ENCODE results near the gene FGF14. TPM values are rescaled to one million over a fixed set of nuclear protein-coding genes. Genes with fewer than 3 reads are reported as not detected.

The FGF14 gene
- polyA plus RNA-seq, 1 donor (not counting 4 experiments of a cell fraction or from before 2014, with no cell fraction given): 0.09 TPM

GRCh38 chr13:102225892-102226291 is 176.0 kb downstream of the FGF14 start:
- H3K36me3 ChIP-seq (ENCODE audit: control insufficient read depth in 2 of 2, extremely low read depth in 1 of 2, insufficient read depth in 2 of 2, low read length in 2 of 2): no peaks in the 10 kb centered on the region
- H3K4me1 ChIP-seq (ENCODE audit: control insufficient read depth, extremely low read depth, insufficient read depth, low read length): no peaks in the 10 kb centered on the region
- DNase-seq (ENCODE audit: low read depth, low spot score) (no peak), FAIRE-seq (no peak)
- H3K79me2 ChIP-seq (ENCODE audit: control insufficient read depth, insufficient read depth, low read length): no peaks in the 10 kb centered on the region
- dilution Hi-C loops (cut with MboI; ENCODE audit: extremely low pct_ligation_motif_present, low sequenced_read_pairs): no loop called here
- no peaks in the 10 kb centered on the region for H4K20me1 ChIP-seq (ENCODE audit: control insufficient read depth, extremely low read depth, insufficient read depth, low read length)
- H3K4me2 ChIP-seq (ENCODE audit: control insufficient read depth, extremely low read depth, insufficient read depth, low read depth, low read length): no peak overlapping the region
- no peak overlapping the region for H3K27ac ChIP-seq (ENCODE audit: control insufficient read depth, insufficient read depth, low read length)
- H2AFZ ChIP-seq (ENCODE audit: control insufficient read depth, low read length): no peak overlapping the region
- H3K9ac ChIP-seq (ENCODE audit: control insufficient read depth, extremely low read depth, insufficient read depth, low read length): no peak overlapping the region
- no peaks in the 10 kb centered on the region for H3K9me1 ChIP-seq (ENCODE audit: control insufficient read depth, extremely low read depth, insufficient read depth, low read length)
- TF ChIP-seq CTCF (optimal IDR thresholded peaks at IDR 0.05 in 1 of 3, IDR thresholded peaks at IDR 0.05 in 1 of 3, conservative IDR thresholded peaks at IDR 0.05 in 1 of 3; ENCODE audit: extremely low read depth in 1 of 3, insufficient read depth in 2 of 3, low read length in 3 of 3): no peak
- no peak for TF ChIP-seq EZH2 (IDR thresholded peaks at IDR 0.05; ENCODE audit: low read length)
- no peaks in the 10 kb centered on the region for H3K9me3 ChIP-seq (ENCODE audit: control insufficient read depth, low read depth, low read length)
- no peaks in the 10 kb centered on the region for H3K27me3 ChIP-seq (ENCODE audit: control insufficient read depth, extremely low read depth, insufficient read depth, low read length)
- no peak overlapping the region for H3K4me3 ChIP-seq (ENCODE audit: control insufficient read depth in 2 of 3, extremely low read depth in 1 of 3, insufficient read depth in 2 of 3, low read depth in 1 of 3, low read length in 3 of 3)

GRCh38 chr13:102220681-102221228 is 181.1 kb downstream of the FGF14 start:
- Histone ChIP-seq H3K9me3 (ENCODE audit: control insufficient read depth, low read depth, low read length) (no peaks in the 10 kb centered on the region), H3K9ac (ENCODE audit: control insufficient read depth, extremely low read depth, insufficient read depth, low read length) (no peak overlapping the region), H3K27me3 (ENCODE audit: control insufficient read depth, extremely low read depth, insufficient read depth, low read length) (no peaks in the 10 kb centered on the region), H3K4me1 (ENCODE audit: control insufficient read depth, extremely low read depth, insufficient read depth, low read length) (no peaks in the 10 kb centered on the region), H3K36me3 (ENCODE audit: control insufficient read depth in 2 of 2, extremely low read depth in 1 of 2, insufficient read depth in 2 of 2, low read length in 2 of 2) (no peaks in the 10 kb centered on the region), H2AFZ (ENCODE audit: control insufficient read depth, low read length) (no peak overlapping the region), H3K4me2 (ENCODE audit: control insufficient read depth, extremely low read depth, insufficient read depth, low read depth, low read length) (no peak overlapping the region), H4K20me1 (ENCODE audit: control insufficient read depth, extremely low read depth, insufficient read depth, low read length) (no peaks in the 10 kb centered on the region), H3K27ac (ENCODE audit: control insufficient read depth, insufficient read depth, low read length) (no peak overlapping the region), H3K9me1 (ENCODE audit: control insufficient read depth, extremely low read depth, insufficient read depth, low read length) (no peaks in the 10 kb centered on the region), H3K4me3 (ENCODE audit: control insufficient read depth in 2 of 3, extremely low read depth in 1 of 3, insufficient read depth in 2 of 3, low read depth in 1 of 3, low read length in 3 of 3) (no peak overlapping the region), H3K79me2 (ENCODE audit: control insufficient read depth, insufficient read depth, low read length) (no peaks in the 10 kb centered on the region)
- DNase-seq (ENCODE audit: low read depth, low spot score) (no peak), FAIRE-seq (no peak)
- no peak for TF ChIP-seq EZH2 (IDR thresholded peaks at IDR 0.05; ENCODE audit: low read length)
- TF ChIP-seq CTCF (optimal IDR thresholded peaks at IDR 0.05 in 1 of 3, IDR thresholded peaks at IDR 0.05 in 1 of 3, conservative IDR thresholded peaks at IDR 0.05 in 1 of 3; ENCODE audit: extremely low read depth in 1 of 3, insufficient read depth in 2 of 3, low read length in 3 of 3): no peak
- dilution Hi-C loops (cut with MboI; ENCODE audit: extremely low pct_ligation_motif_present, low sequenced_read_pairs): no loop called here

Data from keratinocyte (primary cell).